KBM-7 (cell line): Measurements from ENCODE around the gene PRKCA.

Experiments
- DNase-seq: peaks from one replicate; pipeline ENCODE4 v3.0.0-alpha.2; 2015
- in situ Hi-C: fragments of 300-500 bp; cut with MboI; formaldehyde crosslinking; loops from 2 replicates; pipeline ENCODE4 v1.14.3; 2020; ENCODE audit warnings: low sequenced_read_pairs, low pct_unique_long_range_greater_than_20kb, mixed read lengths

Gene PRKCA

GRCh38 chr17:66795486-66795885, 493.1 kb downstream of the PRKCA start:
- in situ Hi-C loops = no loop called here

DNA sequence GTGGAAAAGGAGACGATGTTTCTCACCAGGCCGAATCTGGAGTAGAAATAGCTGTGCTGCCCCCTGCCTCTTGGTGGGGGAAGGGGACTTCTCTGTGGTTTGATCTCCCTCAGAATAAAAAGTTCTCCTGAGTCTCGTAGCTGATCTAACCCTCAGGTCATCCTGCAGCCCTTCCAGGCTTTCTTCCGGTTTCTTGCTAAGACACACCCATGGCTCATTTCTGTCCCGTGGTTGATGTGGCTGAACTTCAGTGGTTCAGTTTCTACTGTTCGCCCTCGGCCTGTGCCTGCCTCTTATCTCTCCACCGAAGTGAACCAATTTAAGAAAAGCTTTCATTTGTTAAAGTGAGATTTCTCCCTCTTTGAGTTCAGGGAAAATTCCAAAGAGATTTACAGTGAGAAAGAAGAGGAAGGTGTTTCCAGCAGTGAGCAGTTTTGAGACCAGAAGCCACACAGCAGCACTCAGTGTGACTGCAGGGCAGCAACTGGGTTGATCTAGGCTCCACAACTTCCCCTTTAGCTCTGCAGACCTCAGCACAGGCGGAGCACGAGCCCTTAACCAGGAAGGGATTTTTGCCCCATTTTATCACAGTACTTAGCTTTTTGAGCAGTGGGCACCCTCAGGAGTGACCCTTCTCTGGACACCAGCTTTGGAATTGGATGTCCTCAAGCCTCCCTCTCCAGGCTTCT, 497.6 kb downstream of the PRKCA start:
- in situ Hi-C loops = no loop called here
- DNase-seq = peak; percentile 80

More at GRCh38 chr17:66795486-66795885, 493.1 kb downstream of the PRKCA start:
- DNase-seq = no peak

- no peak for DNase-seq
- in situ Hi-C loops = no loop called here
Measured at GRCh38 chr17:66803474-66803951, 501.1 kb downstream of the PRKCA start.

GRCh38 chr17:66805567-66805966, 503.2 kb downstream of the PRKCA start:
- DNase-seq = peak; percentile 48
- in situ Hi-C loops = no loop called here

DNA sequence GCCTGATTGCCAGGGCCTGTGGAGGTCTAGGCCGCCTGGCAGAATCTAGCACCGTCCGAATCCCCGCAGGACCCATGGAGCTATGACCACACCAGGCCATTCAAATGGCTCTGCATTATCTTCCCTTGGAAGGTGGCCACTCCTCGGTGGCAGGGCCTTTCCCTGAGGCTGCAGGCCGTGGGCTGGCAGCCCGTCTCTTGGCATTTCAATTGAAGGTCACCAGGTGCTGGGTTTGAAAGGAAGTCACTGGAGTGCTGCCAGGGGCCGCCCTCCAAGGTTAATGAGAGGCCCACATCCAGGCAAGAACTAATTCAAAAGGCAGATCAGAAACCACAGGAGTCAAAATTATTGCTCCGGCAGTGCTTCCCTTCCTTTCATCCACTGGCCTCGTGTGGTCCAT, 504.8 kb downstream of the PRKCA start:
- DNase-seq = no peak
- in situ Hi-C loops = no loop called here

DNA sequence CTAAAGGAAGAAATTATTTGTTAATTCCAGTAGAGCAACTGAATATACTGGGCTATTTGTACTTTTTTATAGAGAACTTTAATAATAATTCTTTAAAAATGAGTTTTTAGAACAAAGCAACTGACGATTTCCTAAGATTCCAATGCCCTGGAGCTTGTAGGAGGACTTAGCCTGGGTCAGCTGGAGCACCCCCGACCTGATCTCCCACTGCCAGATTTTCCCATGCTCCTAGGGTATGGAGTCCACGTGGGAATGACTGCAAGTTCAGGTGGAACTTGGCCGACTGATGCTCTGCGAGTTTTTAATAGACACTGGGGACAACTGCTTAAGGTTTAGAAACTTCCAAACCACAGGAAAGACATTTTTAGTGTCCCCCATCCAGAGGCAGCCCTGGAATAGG, 507.0 kb downstream of the PRKCA start:
- no peak for DNase-seq
- in situ Hi-C loops = no loop called here

GRCh38 chr17:66810951-66811682, 508.7 kb downstream of the PRKCA start:
- in situ Hi-C loops = no loop called here
- DNase-seq = no peak

- DNase-seq = no peak
- in situ Hi-C loops = no loop called here
Measured at GRCh38 chr17:66811683-66812054, 509.3 kb downstream of the PRKCA start.

GRCh38 chr17:66812571-66812970, 510.2 kb downstream of the PRKCA start:
- no peak for DNase-seq
- in situ Hi-C loops = no loop called here

- in situ Hi-C loops = no loop called here
- no peak for DNase-seq
Measured at GRCh38 chr17:66813296-66813695, 510.9 kb downstream of the PRKCA start.

DNA sequence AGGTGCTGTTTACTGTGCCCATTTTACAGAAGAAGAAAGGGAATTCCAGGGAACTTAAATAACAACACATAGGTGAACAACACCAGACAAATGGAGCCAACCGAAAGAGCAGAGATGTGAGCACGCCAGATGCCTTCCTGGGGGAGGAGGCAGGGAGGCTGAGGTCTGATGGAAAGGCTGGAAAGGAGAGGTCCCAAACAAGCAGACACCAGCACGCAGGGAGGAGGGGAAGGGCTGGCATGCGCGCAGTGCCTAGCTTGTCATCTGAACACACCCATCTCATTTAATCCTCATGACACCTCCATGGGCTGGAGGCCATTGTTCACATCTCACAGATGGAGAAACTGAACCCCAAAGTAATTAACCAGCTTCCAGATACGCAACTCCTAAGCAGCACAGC, 511.6 kb downstream of the PRKCA start:
- DNase-seq = no peak
- in situ Hi-C loops = no loop called here

GRCh38 chr17:66814570-66814969, 512.2 kb downstream of the PRKCA start:
- in situ Hi-C loops = no loop called here
- DNase-seq = no peak

DNA sequence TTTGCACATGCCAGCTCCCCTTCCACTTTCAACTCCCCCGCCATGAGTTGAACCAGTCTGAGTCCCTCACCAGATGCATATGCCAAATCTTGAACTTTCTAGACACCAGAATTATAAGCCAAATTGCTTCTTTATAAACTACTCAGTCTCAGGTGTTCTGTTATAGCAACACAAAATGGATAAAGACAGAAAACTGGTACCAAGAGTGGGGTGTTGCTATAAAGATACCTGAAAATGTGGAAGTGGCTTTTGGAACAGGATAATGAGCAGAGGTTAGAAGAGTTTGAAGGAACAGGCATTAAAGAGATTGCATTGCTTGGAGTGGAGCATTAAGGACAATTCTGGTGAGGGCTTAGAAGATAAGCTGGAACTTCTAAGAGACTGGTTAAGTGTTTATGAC, 515.3 kb downstream of the PRKCA start:
- no peak for DNase-seq
- in situ Hi-C loops = no loop called here

DNA sequence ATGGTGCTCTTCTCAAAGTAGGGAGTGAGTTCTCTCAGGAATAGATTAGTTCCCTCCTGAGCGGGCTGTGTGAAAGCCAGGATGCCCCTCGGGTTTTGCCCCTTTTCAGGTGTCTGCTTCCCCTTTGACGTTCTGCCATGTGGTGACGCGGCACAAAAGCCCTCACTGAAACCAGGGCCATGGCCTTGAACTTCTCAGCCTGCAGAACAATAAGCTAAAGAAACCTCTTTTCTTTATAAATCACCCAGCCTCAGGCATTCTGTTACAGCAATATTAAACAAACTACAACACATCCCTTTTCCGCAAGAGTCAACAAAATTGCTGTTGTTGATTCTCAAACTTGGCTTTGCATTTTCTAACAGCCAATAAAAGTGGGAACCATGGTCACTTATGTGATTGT, 517.1 kb downstream of the PRKCA start:
- no peak for DNase-seq
- in situ Hi-C loops = no loop called here

DNA sequence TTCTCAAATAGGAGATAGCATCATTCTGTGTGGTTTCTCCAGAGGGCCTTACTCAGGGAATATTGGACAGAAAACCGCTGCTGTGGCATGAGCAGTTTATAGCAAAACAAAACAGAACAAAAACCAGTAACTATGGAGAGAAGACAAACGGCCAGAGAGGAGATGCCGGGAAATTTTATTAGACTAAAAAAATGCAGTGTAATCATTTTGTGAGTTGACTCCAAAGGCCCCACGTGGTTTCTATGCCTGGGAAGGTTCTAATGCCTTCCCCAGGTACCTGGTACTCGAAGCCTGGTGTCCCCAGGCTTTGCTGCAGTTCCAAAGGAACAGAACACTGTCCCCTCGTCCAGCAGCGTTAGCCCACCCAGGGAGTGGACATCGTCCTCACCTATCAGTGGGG, 519.6 kb downstream of the PRKCA start:
- in situ Hi-C loops = no loop called here

DNA sequence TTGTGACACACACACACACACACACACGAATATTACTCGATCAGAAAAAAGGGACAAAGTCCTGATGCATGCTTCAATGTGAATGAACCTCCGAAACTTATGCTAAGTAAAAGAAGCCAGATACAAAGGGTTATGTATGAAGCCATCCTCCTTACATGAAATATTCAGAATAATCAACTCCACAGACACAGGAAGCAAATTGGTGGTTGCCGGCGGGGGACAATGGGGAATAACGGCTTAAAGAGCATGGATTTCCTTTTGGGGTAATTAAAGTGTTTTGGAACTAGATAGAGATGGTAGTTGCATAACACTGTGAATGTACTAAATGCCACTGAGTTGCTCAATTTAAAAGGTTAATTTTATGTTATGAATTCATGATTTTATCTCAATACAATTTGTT, 524.4 kb downstream of the PRKCA start:
- in situ Hi-C loops = no loop called here
- no peak for DNase-seq

More for the DNA sequence above, 519.6 kb downstream of the PRKCA start:
- DNase-seq = no peak

DNA sequence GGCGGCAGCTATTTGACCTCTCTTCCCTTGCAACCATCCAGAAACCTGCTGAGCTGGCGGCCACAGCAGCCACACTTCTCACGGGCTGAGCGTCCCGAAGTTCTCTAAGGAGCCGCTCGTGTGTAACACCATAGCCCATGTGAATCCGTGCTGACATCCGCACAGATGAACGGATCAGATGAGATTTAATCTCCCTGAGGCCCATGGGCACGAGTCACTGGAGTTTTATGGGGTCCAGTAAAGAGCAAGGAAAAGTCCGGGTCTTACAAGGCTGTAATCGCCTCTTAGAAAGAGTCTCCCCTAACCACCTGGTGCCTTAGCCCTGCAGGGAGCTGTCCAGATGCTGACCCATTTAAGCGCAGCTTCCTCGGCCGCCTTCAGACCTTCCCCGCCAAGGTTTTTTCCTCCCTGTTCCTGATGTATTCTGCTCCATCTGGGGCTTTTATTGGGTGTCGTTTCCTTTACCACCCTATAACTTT, 527.0 kb downstream of the PRKCA start:
- in situ Hi-C loops = no loop called here
- peak; percentile 50 for DNase-seq

DNA sequence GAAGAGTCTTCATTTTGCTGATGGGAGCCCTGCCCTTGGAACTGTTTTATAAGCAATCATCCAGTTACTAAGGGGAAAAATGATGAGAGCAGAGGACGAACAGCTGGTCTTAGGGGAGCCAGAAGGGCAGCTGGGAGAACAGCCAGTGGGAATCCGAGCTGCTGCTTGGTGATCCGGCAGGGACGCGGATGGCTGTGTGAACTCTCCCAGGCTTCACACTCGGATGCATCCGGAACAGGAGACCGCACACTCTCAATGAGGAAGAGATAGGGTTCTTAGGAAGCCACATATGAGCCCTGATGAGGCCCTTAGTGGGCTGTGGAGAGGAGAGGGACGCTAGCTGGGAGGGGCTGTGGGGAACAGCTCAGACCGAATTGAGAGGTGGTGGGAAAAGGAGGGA, 527.5 kb downstream of the PRKCA start:
- DNase-seq = peak; percentile 55
- in situ Hi-C loops = no loop called here

- in situ Hi-C loops = no loop called here
- DNase-seq = no peak
Measured at GRCh38 chr17:66830451-66830850, 528.0 kb downstream of the PRKCA start.

- in situ Hi-C loops = no loop called here
- no peak for DNase-seq
Measured at GRCh38 chr17:66831383-66832210, 529.2 kb downstream of the PRKCA start.
